ENCODE results near the gene METTL27. TPM values are rescaled to one million over a fixed set of nuclear protein-coding genes. Genes with fewer than 3 reads are reported as not detected.
A peak's percentile ranks its signal among the peaks of the same experiment; 100 is the strongest.

The METTL27 gene
- total RNA-seq, 4 donors from 2014 or later, result 1.5 to 9.3 (median 2.8) TPM; not detected in 1

DNA sequence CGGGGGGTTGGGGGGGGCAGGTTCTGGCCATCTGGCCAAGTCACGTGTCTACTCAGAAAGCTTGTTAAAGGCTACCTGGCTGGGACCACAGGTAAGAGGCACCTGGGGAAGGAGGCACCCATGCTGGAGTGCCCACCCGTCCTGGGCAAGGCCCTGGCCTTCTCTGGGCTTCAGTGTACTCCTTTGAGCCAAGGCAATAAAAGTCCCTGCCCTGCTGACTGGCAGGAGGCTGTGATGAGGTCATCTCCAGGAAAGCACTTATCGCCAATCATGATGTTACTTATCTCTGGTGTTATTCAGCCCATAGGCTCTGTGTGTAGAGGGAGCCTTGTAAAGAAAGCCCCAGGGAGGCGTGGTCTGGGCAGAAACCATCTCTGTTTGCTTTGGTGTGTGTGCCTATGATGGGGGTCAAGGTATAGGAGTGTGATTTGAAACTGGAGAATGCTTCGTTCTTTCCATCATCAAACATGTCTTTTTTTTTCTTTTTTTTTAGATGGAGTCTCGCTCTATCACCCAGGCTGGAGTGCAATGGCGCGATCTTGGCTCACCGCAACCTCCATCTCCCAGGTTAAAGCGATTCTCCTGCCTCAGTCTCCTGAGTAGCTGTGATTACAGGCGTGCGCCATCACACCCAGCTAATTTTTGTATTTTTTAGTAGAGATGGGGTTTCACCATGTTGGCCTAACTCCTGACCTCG is 14.1 kb downstream of the METTL27 start:
- Histone ChIP-seq H3K36me3 (no peaks in the 10 kb centered on the region), H3K4me1 (peaks cover 0 to 4% of the 10 kb centered on the region in 2 donors), H3K27ac (peak overlapping the region in 1 of 2 donors; percentile 35), H3K4me3 (no peak overlapping the region), H3K27me3 (no peaks in the 10 kb centered on the region), H3K9me3 (no peaks in the 10 kb centered on the region)
- TF ChIP-seq POLR2A (IDR thresholded peaks at IDR 0.05) (no peak), CTCF (IDR thresholded peaks at IDR 0.05) (no peak)
- DNase-seq, result peak in 1 of 2 donors; percentile 57
- intact Hi-C loops (cut with DNase I; ENCODE audit: low total_unique reads), result no loop called here

- peak overlapping the region in 1 of 2 donors; percentile 35 for H3K27ac ChIP-seq
- intact Hi-C loops (cut with DNase I; ENCODE audit: low total_unique reads), result no loop called here
Measured at GRCh38 chr7:73827567-73828106, 14.7 kb downstream of the METTL27 start.

GRCh38 chr7:73824986-73825385 is 17.3 kb downstream of the METTL27 start:
- Histone ChIP-seq H3K4me1 (peaks cover 0 to 4% of the 10 kb centered on the region in 2 donors), H3K27me3 (no peaks in the 10 kb centered on the region), H3K27ac (no peak overlapping the region), H3K9me3 (no peaks in the 10 kb centered on the region), H3K36me3 (no peaks in the 10 kb centered on the region), H3K4me3 (no peak overlapping the region)
- no peak for TF ChIP-seq CTCF (IDR thresholded peaks at IDR 0.05)
- TF ChIP-seq POLR2A (IDR thresholded peaks at IDR 0.05), result no peak
- no peak for DNase-seq
- intact Hi-C loops (cut with DNase I; ENCODE audit: low total_unique reads), result no loop called here

More at GRCh38 chr7:73827567-73828106, 14.7 kb downstream of the METTL27 start:
- Histone ChIP-seq H3K4me3 (no peak overlapping the region), H3K9me3 (no peaks in the 10 kb centered on the region), H3K27me3 (no peaks in the 10 kb centered on the region), H3K4me1 (peaks cover 0 to 4% of the 10 kb centered on the region in 2 donors), H3K36me3 (no peaks in the 10 kb centered on the region)
- DNase-seq, result peak in 1 of 2 donors; percentile 51
- TF ChIP-seq CTCF (IDR thresholded peaks at IDR 0.05), result no peak
- no peak for TF ChIP-seq POLR2A (IDR thresholded peaks at IDR 0.05)

DNA sequence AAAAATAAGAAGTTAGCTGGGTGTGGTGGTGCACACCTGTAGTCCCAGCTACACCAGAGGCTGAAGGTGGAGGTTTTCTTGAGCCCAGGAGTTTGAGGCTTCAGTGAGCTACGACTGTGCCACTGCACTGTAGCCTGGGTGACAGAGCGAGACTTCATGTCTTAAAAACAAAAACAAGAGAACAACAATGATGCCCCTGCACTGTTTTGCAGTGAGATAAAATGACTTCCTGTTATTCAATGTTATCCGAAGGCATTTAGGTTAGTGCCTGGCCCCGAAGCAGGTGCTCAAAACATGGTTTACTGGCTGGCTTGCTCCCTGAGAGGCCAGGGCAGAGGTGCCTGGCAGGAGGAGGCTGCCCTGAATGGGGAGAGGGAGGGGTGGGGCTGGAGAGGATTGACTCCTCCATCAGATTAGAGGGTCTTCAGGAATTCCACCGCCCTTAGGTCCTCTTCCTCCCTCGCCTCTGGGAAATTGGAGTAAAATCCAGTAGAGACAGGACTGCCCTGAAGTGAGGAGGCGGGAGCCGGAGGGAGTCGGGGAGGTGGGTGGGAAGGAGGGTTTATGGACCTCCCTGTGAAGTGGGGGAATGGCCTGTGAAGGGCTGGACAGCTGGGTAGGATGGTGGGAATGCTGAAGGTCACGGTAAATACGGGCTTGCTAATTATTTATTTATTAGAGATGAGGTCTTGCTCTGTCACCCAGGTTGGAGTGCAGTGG is 18.3 kb downstream of the METTL27 start:
- Histone ChIP-seq H3K27ac (no peak overlapping the region), H3K4me1 (peaks cover 0 to 4% of the 10 kb centered on the region in 2 donors), H3K27me3 (no peaks in the 10 kb centered on the region), H3K36me3 (no peaks in the 10 kb centered on the region), H3K4me3 (no peak overlapping the region), H3K9me3 (no peaks in the 10 kb centered on the region)
- intact Hi-C loops (cut with DNase I; ENCODE audit: low total_unique reads), result no loop called here
- TF ChIP-seq CTCF (IDR thresholded peaks at IDR 0.05), result no peak
- TF ChIP-seq POLR2A (IDR thresholded peaks at IDR 0.05), result no peak
- no peak for DNase-seq

- H3K4me1 ChIP-seq, result peaks cover 0 to 3% of the 10 kb centered on the region in 2 donors
Measured at GRCh38 chr7:73823257-73823656, 19.1 kb downstream of the METTL27 start.

More at GRCh38 chr7:73823257-73823656, 19.1 kb downstream of the METTL27 start:
- Histone ChIP-seq H3K27me3 (no peaks in the 10 kb centered on the region), H3K9me3 (no peaks in the 10 kb centered on the region), H3K27ac (peak overlapping the region in 1 of 2 donors; percentile 22), H3K4me3 (no peak overlapping the region), H3K36me3 (no peaks in the 10 kb centered on the region)
- no peak for DNase-seq
- no peak for TF ChIP-seq CTCF (IDR thresholded peaks at IDR 0.05)
- intact Hi-C loops (cut with DNase I; ENCODE audit: low total_unique reads), result no loop called here

Data from uterus (tissue), 4 donors.